VCaP (cell line): ENCODE data around the gene TMEM252.

Source experiments
- H3K27ac ChIP-seq: fragments of 450-650 bp; 2 replicates; pipeline ENCODE4 v1.5.1; 2017
- TF ChIP-seq, protein P1 (sequence below): fragments of 450-650 bp; conservative IDR thresholded peaks from 2 replicates; pipeline ENCODE4 v1.5.1; 2017; ENCODE audit warnings: mild to moderate bottlenecking, moderate library complexity

The TMEM252 gene, protein sequence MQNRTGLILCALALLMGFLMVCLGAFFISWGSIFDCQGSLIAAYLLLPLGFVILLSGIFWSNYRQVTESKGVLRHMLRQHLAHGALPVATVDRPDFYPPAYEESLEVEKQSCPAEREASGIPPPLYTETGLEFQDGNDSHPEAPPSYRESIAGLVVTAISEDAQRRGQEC

DNA sequence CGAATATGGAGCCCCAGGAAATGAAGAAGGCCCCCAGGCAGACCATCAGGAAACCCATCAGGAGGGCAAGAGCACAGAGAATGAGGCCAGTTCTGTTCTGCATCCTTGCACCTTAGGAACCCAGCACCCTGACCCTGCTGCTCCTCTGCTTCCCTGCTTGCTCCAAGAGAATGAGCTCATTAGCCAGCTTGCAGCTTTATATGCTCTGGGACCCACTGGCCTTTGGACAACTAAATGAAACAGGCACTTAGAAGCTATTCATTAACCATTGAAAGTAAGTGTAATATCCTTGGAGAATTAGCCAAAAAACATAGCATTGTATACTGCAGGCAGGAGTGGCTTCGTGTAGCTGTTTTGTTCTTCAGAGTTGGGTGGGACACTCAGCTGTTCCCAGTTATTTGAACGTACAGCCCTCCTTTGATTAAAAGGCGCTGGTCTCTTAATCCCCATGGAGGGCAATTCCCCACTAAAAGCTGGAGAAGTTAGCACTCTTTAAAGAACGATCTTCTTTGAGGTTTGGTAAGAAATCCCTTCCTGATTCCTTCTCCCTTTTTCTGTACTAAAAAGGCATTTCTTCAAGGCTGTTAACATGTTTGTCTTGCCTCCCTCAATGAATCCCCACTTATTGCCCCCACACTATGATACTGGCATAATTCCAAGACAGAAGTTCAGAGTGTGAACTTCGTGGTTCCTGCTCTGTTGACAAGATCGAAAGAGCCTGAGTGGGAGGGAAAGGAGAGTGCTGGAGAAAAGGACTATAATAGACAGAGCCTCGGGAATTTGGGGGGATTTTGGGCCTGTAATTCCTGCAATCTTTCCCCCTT lies at the start of gene TMEM252:
TSS of gene TMEM252 (minus strand) at position 172 of the 824 bp plus-strand sequence. CDS start at position 103, 69 bp downstream.
- H3K27ac ChIP-seq: no peak within 1 kb of the TSS
- TF ChIP-seq, protein P1, sequence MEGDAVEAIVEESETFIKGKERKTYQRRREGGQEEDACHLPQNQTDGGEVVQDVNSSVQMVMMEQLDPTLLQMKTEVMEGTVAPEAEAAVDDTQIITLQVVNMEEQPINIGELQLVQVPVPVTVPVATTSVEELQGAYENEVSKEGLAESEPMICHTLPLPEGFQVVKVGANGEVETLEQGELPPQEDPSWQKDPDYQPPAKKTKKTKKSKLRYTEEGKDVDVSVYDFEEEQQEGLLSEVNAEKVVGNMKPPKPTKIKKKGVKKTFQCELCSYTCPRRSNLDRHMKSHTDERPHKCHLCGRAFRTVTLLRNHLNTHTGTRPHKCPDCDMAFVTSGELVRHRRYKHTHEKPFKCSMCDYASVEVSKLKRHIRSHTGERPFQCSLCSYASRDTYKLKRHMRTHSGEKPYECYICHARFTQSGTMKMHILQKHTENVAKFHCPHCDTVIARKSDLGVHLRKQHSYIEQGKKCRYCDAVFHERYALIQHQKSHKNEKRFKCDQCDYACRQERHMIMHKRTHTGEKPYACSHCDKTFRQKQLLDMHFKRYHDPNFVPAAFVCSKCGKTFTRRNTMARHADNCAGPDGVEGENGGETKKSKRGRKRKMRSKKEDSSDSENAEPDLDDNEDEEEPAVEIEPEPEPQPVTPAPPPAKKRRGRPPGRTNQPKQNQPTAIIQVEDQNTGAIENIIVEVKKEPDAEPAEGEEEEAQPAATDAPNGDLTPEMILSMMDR: no peak

DNA sequence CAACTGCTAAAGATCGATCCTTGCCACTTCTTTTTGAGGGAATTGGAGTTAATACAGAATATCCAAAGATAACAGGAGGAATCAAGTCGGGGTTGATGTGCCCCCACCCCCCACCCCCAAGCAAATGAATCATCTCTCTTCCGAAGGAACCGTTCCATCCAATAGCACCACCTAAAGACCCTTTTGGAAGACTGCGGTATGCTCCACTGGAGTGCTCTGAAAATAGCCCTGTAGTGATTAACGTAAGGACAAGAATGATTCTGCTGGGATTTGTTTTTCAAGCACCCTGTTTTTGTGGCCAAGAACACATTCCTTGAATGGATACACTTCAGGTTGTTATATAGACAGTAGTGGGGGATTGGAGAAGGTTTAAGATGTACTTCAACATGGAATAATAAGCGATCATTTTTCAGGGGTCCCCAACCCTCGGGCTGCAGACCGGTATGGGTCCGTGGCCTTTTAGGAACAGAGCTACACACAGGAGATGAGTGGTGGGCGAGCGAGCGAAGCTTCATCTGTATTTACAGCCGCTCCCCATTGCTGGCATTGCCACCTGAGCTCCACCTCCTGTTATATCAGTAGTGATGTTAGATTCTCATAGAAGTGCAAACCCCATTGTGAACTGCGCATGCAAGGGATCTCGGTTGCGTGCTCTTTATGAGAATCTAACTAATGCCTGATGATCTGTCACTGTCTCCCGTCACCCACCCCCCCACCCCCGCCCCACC lies 44.5 kb upstream of the TMEM252 start:
- TF ChIP-seq, protein P1: no peak
- no peak overlapping the region for H3K27ac ChIP-seq

- TF ChIP-seq, protein P1: peak; percentile 99
- H3K27ac ChIP-seq: no peak overlapping the region
These were observed 43.7 kb upstream of the TMEM252 start for GRCh38 chr9:68584189-68585033.

DNA sequence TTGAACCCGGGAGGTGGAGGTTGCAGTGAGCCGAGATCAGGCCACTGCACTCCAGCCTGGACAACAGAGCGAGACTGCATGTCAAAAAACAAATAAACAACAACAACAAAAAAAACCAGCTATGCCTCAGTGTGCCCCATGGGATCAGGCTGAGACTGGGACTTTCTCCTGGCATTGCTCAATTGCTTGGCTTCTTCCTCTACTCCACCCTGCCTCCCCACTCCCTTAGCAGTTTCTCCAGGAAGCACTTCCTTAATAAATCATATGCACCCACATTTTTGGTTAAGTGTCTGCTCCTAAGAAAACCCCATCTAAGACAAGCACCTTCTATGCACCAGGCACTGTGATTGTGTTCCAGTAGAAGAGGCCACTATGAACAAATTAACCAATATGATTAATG lies 41.0 kb upstream of the TMEM252 start:
- no peak overlapping the region for H3K27ac ChIP-seq
- TF ChIP-seq, protein P1: no peak

DNA sequence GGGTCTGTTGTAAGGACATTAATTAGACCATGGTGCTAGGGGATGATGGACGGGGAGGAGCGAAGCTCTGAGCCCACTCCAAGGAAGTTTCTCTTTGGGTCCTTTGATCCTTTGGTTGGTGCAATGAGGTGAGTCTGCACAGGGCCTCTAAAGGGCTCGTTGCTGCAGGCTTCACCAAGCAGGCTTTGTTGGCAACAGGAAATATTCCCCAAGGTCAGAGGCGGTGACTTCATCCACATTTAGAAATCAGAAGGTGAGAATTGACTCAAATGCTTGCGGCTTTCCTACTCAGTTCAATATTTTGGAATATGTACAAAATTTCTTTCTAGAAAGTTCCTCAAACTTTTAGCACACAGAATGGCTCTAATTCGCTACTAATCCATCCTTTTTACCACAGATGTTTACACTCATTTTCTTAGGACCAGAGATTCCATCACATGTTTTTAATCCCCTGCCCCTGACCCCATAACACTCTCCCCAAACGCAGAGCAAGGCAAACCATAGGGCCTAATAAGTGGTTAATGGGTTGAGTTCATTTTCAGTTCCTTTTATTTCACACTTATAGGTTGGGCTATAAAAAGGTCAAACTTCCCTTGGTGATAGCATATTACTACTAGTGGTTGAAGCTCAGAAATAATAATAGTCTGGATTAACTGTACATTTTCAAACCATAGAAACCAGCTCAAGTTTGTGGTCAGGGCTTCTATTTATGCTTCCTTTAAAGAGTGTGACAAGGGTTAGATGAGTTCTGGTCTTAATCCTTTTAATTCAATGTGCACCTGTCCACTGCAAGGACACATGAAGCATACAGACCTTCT lies 37.3 kb upstream of the TMEM252 start:
- H3K27ac ChIP-seq: no peak overlapping the region
- TF ChIP-seq, protein P1: no peak

GRCh38 chr9:68575817-68576216 lies 35.1 kb upstream of the TMEM252 start:
- no peak overlapping the region for H3K27ac ChIP-seq
- TF ChIP-seq, protein P1: no peak
